Astrocyte (in vitro differentiated cells and primary cell): ENCODE measurements around the gene MLPH.

Experiments used
- EZH2 ChIP-seq: IDR thresholded peaks from 2 replicates; pipeline ENCODE4 v1.6.1; 2012; ENCODE audit warnings: mild to moderate bottlenecking, low read length, inconsistent platforms; ENCODE audit not compliant: insufficient read depth
- TF ChIP-seq, protein P1 (sequence below): IDR thresholded peaks from 2 replicates; pipeline ENCODE4 v1.5.1; 2011; ENCODE audit warnings: low read depth, mild to moderate bottlenecking, inconsistent platforms, low read length, moderate library complexity; ENCODE audit not compliant: insufficient read depth

DNA sequence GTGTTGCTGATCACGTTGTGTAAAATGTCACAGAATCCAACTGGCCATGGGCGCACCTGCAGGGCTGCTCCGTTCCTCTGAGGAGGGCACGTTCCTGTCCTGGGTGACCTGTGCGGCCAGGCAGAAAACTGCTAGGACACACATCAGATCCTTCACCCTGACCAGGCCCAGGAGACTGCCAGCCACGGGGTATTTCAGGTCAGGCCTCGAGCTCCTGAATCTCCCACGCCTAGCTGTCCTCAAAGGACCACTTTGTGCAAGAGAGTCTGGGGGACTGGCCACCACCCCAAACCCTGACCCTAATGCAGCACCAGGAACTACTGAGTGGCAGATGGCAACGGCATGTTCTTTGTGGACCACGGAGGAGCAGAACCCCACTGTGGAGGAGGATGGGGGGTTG is 90.4 kb downstream of the MLPH start:
- TF ChIP-seq, protein P1, sequence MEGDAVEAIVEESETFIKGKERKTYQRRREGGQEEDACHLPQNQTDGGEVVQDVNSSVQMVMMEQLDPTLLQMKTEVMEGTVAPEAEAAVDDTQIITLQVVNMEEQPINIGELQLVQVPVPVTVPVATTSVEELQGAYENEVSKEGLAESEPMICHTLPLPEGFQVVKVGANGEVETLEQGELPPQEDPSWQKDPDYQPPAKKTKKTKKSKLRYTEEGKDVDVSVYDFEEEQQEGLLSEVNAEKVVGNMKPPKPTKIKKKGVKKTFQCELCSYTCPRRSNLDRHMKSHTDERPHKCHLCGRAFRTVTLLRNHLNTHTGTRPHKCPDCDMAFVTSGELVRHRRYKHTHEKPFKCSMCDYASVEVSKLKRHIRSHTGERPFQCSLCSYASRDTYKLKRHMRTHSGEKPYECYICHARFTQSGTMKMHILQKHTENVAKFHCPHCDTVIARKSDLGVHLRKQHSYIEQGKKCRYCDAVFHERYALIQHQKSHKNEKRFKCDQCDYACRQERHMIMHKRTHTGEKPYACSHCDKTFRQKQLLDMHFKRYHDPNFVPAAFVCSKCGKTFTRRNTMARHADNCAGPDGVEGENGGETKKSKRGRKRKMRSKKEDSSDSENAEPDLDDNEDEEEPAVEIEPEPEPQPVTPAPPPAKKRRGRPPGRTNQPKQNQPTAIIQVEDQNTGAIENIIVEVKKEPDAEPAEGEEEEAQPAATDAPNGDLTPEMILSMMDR, result no peak
- no peak for TF ChIP-seq EZH2
